Vagina (tissue), 2 donors: ENCODE data around the gene COL23A1.

Experiments
- POLR2AphosphoS5 ChIP-seq, 2 donors: sonication (generic); formaldehyde crosslinking; IDR thresholded peaks; one replicate each; pipeline ENCODE4 v1.9.0; 2017; ENCODE audit warnings: antibody characterized with exemption in 2 of 2, mild to moderate bottlenecking in 2 of 2, low read depth in 1 of 2; ENCODE audit not compliant: insufficient read depth in 1 of 2
- TF ChIP-seq, protein P1 (sequence below), 3 experiments: fragments of 450-650 bp in 2 of 3; fragments of 200-600 bp in 1 of 3; sonication (generic) in 1 of 3; IDR thresholded peaks; one replicate each; pipeline ENCODE4 v1.5.1; 2017 to 2019; ENCODE audit warnings: antibody characterized with exemption in 3 of 3, mild to moderate bottlenecking in 2 of 3, moderate library complexity in 2 of 3

GRCh38 chr5:178360926-178361235 lies 229.3 kb downstream of the COL23A1 start:
- TF ChIP-seq, protein P1, sequence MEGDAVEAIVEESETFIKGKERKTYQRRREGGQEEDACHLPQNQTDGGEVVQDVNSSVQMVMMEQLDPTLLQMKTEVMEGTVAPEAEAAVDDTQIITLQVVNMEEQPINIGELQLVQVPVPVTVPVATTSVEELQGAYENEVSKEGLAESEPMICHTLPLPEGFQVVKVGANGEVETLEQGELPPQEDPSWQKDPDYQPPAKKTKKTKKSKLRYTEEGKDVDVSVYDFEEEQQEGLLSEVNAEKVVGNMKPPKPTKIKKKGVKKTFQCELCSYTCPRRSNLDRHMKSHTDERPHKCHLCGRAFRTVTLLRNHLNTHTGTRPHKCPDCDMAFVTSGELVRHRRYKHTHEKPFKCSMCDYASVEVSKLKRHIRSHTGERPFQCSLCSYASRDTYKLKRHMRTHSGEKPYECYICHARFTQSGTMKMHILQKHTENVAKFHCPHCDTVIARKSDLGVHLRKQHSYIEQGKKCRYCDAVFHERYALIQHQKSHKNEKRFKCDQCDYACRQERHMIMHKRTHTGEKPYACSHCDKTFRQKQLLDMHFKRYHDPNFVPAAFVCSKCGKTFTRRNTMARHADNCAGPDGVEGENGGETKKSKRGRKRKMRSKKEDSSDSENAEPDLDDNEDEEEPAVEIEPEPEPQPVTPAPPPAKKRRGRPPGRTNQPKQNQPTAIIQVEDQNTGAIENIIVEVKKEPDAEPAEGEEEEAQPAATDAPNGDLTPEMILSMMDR (IDR thresholded peaks at IDR 0.05): no peak
- TF ChIP-seq POLR2AphosphoS5 (IDR thresholded peaks at IDR 0.05; ENCODE audit: insufficient read depth in 1 of 2, low read depth in 1 of 2): no peak
